GM19455 (cell line): ENCODE results near the gene CHD1.

Experiments
- ATAC-seq: cut with Tn5 transposase; IDR thresholded peaks from one replicate; pipeline ENCODE4 v1.9.1; 2021; ENCODE audit not compliant: unreplicated experiment

CHD1 gene

DNA sequence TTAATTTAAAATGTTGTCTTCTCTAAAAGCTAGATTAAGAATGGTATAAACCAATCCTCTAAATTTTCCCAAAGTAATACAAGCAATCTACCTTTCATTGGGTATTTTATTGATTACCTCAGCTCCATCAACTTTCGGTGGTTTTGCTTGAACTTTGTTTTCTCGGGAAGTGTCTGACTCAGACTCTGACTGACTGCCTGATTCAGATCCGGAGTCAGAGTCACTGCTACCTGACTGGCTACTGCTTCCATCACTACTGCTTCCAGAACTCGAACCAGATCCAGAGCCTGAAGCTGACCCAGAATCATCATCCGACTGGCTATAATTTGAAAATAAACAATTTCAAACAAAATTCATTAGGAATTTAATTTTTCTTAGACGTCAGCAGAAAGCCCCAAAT lies 24.0 kb downstream of the CHD1 start:
- no peak for ATAC-seq

DNA sequence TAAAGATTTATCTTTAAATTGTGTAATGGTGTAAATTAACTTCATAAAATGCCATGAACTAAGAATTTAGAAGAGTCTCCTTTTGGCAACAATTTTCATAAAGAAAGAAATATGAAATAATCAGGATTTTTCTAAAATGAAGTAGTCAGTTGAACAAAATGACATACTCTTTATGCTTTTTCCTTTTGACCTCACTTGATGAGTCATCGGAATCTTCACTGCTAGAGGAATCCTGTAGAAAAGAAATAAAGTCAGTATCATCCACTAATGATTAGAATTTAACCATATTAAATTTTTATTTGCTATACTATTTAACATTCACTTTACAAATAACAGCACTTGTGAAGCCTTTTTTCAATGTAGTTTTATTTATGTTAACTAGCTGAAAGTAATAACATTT lies 26.1 kb downstream of the CHD1 start:
- ATAC-seq = no peak

DNA sequence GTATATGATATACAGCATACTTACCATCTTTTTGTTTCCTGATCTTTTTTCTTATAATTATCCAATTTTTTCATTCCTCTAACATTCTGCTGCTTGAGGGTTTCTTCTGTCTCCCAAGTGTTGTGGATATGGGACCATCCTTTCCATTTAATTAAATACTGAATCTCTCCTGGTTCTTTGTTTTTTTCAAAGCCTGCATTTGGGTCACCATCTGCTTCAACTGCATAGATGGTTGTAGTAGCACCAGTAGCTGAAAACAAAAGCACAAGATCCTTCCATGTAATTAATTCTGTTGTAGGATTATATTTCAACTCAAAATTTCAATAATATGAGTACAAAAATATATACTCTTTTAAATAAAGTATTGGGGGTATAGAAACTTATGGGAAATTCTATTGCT lies 29.4 kb downstream of the CHD1 start:
- ATAC-seq = no peak

DNA sequence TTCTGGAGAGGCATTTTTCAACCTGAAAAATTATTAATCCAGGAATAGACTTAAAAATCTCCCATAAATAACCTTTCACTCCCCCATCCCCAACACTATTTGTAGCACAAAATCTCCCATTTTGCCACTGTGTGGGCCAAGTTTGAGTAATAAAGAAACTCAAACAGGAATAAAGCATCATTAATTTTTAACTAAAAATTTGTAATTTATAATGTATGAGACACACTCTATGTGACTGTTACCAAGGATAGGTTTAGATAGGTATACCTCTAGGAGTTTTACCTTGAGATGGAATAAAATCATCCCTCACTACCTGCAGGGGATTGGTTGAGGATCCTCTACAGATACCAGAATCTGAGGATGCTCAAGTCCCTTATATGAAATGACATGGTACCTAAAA lies 30.1 kb downstream of the CHD1 start:
- ATAC-seq = no peak

DNA sequence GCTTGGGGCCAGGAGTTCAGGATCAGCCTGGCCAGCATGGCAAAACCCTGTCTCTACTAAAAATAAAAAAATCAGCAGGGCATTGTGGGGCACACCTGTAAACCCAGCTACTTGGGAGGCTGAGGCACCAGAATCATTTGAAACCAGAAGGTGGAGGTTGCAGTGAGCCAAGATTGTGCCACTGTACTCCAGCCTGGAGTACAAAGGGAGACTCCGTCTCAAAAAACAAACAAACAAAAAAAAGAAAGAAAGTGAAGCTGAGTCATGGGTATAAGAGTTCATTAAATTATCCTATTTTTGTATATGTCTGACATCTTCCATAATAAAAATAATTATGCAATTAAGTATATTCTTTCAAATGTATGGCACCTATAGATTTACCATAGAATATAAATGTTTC lies 37.2 kb downstream of the CHD1 start:
- ATAC-seq = no peak

DNA sequence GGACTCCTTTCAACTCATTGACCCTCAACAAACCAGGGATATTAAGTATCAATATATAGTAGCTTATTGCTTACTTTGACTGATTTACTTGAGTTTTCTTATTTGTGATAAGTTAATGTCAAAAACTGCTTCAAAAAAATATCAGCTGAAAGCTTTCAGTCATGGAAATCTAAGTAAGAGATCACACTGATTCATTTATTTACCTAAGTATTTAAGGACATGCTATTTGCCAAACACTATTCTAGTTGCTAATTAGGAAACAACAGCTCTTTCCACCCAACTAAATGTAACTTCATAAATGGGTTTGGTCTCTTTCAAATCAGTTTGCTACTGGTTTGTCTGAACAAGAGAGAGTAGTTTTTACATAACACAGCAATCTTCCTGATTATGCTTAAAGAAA lies 48.2 kb downstream of the CHD1 start:
- ATAC-seq = no peak

DNA sequence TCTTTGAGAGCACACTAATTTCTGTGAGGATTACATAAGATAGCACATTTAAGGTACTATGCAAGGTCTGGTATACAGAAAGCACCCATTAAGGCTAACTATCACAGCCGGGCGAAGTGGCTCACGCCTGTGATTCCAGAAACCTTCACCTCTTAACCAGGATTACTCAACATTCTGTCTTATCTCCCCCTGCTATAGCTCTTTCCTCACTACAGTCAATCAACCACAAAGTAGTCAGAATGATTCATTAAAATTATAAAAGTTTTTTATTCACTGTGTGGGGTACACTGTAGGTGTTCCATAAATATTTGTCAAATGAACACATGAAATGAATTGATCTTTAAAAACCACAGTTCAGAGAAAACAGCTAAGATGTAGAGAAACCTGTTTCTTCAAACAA lies 48.7 kb downstream of the CHD1 start:
- no peak for ATAC-seq

DNA sequence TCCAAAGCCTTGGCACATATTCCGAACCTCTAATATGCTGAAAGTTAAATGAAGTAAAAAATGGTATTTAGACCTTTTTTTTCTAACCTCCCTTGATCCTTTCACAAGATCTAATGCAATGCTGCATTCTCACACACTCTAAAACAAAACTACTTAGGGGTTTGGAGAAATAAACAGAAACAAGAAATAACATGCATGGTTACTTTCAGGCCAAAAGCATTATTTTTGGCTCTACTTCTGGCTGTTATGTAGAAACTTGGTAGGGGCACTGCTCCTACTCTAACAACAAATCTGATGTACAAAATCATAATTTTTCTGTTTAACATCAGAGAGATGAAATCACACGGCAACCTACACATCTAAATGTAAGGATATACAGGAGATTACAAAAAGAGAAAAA lies 51.2 kb downstream of the CHD1 start:
- no peak for ATAC-seq

DNA sequence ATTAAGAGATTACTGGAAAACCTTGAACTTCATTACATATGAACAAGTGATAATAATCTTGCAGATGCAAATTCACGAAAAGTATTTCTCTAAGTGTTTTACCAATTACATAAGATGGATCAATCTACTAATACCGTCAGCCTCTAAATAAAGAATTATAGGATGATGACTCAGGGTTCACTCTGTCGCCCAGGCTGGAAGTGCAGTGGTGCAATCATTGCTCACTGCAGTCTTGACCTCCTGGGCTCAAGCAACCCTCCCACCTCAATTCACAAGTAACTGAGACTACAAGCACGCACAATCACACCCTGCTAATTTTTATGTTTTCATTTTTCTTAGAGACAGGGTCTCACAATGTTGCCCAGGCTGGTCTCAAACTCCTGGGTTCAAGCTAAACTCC lies 56.1 kb downstream of the CHD1 start:
- no peak for ATAC-seq

DNA sequence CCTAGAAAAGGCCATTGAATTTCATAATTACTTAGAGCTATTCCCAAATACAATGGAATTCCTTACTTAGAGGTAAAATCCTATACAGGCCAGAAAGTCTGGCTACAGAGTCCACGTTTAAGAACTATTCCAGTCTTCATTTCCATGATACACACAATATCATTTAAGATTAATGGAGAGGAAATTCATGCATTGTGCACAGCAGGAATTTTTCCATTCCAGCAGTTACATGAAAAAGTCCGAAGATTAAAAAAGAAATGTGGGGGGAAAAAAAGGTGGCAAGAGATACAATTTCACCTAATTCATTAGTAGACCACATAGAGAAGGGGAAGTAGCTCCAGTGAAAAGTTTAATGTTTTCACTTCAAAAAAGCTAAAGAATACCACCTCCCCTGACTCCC lies 63.1 kb downstream of the CHD1 start:
- no peak for ATAC-seq

DNA sequence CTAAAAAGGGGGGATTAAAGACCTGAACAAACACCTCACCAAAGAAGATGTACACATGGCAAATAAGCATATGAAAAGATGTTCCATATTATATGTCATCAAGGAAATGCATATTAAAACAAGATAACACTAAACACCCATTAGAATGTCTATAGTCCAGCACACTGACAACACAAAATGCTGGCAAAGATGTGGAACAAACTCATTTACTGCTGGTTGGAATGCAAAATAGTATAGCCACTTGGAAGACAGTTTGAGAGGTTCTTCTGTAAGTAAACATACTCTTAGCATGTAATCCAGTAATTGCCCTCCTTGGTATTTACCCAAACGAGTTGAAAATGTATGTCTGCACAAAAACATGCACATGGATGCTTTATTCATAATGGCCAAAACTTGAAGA lies 81.8 kb downstream of the CHD1 start:
- no peak for ATAC-seq

DNA sequence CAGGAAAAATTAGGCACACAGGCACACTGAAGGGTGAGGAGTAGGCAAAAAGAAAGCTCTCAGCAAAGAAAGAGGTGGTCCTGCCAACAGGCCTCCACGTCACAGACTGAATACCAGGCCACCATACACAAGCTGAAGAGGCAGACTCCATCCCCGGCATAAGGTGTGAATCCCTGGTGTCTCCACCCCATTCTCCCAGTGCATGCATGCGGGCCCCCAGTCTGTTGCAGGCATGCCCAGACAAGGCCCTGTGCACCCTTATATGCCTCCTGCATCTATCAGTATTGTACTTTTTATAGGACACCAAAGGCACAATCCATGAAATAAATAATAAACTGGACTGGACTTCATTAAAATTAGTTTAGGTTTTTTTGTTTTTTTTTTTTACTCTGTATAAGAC lies 82.3 kb downstream of the CHD1 start:
- no peak for ATAC-seq

DNA sequence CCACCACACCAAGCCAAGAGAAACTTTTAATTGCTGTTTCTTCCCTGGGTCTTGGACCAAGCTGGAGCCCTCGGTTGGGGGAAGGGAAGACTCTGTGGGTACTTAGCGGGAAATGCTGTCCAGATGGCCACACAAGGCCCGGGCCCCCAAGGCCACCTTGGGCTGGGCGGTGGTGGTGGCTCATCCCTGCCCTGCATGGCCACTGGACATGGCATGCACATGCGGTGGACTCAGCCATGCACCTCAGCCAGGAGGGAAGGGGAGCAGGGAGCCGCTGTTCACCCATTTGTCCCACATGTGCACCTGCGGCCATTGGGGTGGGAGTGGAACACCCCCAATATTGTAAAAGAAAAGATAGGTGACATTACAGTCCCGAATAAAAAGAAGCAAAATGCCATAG lies 82.9 kb downstream of the CHD1 start:
- ATAC-seq = no peak

DNA sequence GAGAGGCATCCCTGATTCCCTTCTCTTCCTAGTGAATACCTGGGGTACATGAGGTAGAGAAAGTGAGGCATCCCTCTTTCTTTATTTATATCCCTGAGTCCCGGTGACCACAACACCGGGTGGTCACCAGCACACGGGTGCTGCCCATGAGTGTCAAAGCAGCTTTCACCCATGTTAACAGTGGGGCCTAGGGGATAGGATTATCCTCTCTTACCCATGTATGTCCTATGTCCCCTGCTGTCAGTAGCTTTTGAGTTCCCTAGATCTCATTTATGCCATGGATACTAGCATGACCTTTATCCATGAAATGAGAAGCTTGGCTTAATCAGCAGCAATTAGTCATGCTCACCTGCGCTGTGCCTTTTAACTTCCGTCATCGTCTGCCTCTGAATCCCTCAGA lies 83.9 kb downstream of the CHD1 start:
- ATAC-seq = no peak

DNA sequence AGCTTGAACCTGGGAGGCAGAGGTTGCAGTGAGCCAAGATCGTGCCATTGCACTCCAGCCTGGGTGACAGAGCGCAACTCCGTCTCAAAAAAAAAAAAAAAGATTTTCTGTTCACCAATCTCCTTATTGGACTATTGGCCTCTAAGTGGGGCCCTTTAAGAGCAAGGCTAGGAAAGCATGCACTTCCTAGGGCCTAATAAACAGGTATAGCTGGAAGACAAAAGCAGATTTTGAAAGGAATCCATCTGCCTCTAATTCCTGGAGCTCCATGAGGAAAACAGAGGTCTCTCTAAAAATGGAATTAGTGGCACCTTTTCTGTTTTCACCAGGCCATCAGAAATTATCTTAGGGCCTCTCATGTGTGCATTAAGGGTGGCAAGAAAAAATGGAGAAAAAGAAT lies 85.3 kb downstream of the CHD1 start:
- ATAC-seq = no peak

DNA sequence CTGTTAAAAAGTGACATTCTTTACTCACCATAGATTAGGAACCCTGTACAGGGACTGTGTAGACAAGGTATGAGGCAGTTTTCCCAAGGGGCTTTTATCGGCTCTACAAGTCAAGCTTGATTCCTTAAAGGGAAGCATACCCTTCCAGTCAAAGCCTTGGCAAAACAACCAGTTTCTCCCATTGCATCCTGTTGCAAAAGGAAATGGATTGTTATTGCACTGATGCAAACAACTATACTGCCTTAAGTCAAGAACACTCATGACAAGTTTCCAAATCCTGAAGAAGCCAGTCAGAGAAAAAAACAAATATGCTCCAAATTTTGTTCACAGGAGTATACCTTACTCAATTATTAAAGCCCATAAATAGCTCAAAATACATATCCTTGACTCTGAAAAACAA lies 87.9 kb downstream of the CHD1 start:
- ATAC-seq = no peak

DNA sequence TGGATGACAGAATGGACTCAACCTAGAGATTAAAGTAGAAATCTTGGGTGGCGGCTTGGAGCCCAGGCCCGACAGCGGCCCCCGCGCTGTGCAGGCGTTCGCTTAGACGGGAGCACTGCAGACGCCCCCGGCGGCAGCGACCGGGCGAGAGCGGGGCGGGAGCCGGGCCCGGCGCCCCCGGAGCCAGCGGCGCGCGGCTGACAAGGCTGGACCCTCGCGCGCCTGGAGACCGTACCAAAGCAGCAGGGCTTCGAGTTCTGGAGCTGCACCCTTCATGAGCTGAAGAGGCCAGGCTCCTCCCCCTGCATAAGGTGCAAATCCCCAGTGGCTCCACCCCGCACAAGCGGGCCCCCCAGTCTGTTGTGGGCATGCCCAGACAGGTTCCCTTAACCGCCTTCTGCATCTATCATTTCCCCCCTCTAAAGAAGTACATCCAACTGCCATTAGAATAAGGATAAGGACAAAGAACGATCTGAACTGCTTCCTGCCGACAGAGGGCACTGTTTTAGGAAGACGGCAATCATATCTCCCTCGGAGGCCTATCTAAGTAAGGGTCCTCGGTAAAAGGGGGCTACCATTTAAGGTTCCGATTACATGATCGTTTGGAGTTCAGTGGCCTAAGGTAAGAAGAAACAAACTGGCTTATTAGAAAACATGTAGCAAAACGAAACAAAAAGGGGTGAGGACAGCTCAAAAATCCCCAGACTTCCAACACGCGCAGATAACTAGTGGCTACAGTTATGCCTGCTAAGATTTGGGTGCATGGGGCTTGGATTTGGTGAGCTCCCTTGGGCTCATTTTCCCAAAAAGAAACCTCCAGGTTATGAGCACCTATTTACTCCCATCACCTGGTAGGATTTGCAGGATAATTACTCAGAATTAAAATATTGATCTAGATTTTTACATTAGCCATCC lies 89.1 kb downstream of the CHD1 start:
- peak; percentile 80 for ATAC-seq

DNA sequence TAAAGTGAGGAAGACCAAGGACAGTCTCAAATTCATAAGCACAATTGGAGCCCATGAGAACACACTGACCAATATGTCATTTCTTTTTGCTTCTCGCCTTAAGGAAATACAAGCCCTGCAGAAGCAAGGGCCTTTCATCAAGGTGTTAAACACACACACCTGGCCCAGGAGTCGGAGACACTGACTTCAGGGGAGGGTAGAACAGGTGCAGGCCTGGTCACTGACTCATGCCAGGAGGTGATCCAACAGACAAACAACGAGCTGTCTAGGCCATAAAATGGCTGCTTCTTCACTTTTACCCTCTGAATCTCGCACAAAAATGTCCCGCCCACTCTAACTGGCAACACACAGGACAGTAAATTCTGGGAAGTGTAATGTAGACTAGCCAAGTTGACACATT lies 92.6 kb downstream of the CHD1 start:
- no peak for ATAC-seq

DNA sequence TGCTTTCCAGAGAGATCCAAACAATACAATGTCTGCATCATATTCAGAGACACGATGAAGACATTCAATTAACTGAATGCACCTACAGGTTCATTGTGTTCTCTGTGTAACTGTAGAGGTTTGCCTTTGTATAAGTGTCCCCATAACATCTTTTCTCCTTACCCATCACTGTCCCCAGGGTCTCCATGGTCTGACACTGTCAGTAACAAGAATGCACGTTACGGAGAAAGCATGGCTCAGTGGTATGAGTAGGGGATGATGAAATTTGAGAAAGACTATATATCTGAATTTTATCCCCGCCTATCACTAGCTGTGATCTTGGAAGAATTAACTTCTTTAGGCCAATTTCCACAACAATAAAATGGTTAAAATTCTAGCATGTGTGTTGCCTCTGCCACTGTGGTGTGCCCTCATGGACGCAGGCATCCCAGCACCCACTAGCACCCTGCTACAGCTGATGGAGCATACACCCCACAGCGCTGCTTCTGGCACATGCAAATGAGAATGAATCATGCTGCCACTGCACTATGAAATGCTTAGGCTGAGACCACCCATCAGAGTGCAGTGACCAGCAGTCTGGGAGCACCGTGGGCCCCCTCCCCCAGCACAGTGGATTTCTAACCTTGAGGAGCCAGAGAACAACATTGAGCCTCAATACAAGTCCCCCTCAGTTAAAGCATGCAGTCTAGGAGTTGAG lies 101.1 kb downstream of the CHD1 start:
- no peak for ATAC-seq

DNA sequence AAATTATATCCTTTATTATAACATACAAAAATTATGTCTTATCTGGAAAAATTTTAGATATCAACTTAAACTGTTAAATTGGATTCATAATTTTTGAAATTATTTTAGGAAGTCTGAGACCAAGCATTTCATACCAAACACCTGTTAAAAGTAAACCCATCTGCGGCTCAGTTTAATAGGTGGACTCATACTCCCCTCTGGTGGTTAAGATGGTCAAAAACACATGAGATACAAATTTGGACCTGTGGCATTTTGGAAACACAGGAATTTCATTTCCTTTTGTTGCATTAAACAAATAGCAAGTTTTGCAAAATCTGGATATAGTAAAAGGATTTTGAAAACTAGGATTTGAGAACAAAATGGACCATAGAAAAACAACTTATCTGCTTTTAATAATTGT lies 101.6 kb downstream of the CHD1 start:
- ATAC-seq = no peak

DNA sequence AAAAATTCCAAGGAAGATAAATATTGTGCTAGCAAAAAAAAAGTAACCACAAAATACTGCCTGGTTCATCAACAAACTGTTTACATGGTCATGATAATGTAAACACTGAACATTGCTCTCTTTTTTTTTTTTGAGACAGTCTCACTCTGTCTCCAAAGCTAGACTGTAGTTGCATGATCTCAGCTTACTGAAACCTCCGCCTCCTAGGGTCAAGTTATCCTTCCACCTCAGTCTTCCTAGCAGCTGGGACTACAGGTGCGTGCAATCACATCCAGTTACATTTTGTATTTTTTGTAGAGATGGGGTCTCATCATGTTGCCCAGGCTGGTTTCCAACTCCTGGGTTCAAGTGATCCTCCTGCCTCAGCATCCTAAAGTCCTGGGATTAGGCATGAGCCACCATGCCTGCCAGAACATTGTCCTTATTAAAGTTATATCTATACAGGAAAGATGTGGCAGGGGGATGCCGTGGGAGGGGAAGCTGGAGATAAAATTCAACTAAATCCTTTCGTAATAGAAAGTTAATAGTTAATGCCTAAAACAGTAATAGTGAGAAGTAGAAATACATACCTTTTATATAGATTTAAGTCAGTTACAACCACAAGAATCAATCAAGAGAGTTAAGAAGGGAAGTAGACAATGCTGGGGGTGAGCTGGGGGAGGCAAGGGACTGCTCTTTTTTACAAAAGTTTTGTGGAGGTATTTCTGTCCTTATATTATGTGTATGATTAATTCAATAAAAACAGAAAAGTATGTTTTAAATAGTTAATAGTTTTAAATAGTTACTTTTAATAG lies 103.0 kb downstream of the CHD1 start:
- ATAC-seq = no peak
